Choroid plexus epithelial cell (primary cell): ENCODE data around the gene KLHL13.
"Not testable (repeated sequence)": the region's sequence is repeated elsewhere in the genome, so short reads cannot be mapped to it uniquely, and the experiment has no call there.

ENCODE experiments used
- DNase-seq: peaks from one replicate; pipeline ENCODE4 v3.0.0-alpha.2; 2010; ENCODE audit warnings: low read depth
- H3K4me3 ChIP-seq: 2 replicates; pipeline ENCODE4 v1.5.1; 2011; ENCODE audit warnings: low read depth, mild to moderate bottlenecking, control low read depth, low read length, moderate library complexity
- TF ChIP-seq, protein P1 (sequence below): conservative IDR thresholded peaks from 2 replicates; pipeline ENCODE4 v1.5.1; 2011; ENCODE audit warnings: low read depth, mild to moderate bottlenecking, control low read depth, inconsistent platforms, low read length, moderate library complexity

Gene KLHL13

DNA sequence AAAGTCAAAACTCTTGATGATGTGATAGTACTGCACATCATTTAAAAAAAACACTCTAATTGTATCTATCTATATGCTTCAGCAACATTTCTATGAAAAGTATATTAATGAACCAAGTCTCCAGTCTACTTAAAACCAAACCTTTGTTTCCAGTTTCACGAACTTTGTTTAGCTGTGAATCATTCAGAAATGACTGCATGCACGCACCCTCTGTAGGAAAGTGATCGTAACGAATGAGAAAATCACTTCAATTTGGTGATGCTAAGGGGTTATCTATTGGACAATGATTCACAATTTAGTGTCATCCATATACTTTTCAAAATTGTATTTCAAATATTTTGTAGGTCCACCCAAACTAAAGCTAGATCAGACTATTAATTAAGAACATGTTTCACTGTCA is 157.6 kb downstream of the KLHL13 start:
- TF ChIP-seq, protein P1, sequence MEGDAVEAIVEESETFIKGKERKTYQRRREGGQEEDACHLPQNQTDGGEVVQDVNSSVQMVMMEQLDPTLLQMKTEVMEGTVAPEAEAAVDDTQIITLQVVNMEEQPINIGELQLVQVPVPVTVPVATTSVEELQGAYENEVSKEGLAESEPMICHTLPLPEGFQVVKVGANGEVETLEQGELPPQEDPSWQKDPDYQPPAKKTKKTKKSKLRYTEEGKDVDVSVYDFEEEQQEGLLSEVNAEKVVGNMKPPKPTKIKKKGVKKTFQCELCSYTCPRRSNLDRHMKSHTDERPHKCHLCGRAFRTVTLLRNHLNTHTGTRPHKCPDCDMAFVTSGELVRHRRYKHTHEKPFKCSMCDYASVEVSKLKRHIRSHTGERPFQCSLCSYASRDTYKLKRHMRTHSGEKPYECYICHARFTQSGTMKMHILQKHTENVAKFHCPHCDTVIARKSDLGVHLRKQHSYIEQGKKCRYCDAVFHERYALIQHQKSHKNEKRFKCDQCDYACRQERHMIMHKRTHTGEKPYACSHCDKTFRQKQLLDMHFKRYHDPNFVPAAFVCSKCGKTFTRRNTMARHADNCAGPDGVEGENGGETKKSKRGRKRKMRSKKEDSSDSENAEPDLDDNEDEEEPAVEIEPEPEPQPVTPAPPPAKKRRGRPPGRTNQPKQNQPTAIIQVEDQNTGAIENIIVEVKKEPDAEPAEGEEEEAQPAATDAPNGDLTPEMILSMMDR, result no peak

DNA sequence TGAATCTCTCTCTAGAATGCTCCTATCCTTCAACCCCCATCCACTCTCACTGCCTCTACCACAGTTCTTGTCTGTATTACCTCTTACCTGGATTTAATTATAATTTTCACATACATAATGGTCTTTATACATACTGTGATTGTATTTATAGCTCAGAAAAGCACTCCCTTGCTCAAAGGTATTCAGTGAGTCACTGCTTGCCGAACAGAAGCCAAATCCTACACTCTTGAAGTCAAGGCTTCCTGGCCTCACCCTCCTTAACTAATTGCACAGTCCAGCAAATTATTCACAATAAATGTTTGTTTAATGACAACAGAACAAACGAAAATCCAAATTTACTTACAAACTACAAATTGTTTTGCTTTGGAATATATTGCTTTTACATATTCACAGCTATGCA is 159.5 kb downstream of the KLHL13 start:
- no peak overlapping the region for H3K4me3 ChIP-seq
- TF ChIP-seq, protein P1, result no peak
- no peak for DNase-seq

More for the DNA sequence above, 157.6 kb downstream of the KLHL13 start:
- no peak for DNase-seq
- H3K4me3 ChIP-seq, result no peak overlapping the region

DNA sequence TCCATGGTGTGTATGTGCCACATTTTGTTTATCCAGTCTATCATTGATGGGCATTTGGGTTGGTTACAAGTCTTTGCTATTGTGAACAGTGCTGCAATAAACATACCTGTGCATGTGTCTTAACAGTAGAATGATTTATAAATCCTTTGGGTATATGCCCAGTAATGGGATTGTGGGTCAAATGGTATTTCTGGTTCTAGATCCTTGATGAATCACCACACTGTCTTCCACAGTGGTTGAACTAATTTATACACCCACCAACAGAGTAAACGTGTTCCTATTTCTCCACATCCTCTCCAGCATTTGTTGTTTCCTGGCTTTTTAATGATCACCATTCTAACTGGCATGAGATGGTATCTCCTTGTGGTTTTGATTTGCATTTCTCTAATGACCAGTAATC is 177.3 kb downstream of the KLHL13 start:
- DNase-seq, result not testable (repeated sequence)

DNA sequence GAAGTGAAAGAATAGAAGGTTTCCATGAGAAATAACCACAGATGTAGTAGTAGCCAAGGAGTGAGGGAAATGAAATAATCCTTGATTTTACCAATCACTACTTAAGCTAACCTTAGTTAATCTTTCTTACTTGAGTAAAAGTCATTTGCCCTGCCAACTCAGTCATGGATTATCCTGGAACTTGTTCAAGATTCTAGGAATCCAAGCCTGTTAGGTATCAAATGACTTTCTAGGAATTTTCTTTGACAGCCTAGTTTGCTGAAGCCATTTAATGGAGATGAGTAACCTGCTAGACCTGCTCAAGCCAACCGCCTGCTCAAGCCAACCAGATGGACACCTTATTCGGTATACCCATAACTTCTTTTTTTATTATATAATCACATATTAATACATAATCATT is 180.5 kb downstream of the KLHL13 start:
- TF ChIP-seq, protein P1, result no peak
- no peak for DNase-seq
- no peak overlapping the region for H3K4me3 ChIP-seq

More for the DNA sequence above, 177.3 kb downstream of the KLHL13 start:
- not testable (repeated sequence) for H3K4me3 ChIP-seq

DNA sequence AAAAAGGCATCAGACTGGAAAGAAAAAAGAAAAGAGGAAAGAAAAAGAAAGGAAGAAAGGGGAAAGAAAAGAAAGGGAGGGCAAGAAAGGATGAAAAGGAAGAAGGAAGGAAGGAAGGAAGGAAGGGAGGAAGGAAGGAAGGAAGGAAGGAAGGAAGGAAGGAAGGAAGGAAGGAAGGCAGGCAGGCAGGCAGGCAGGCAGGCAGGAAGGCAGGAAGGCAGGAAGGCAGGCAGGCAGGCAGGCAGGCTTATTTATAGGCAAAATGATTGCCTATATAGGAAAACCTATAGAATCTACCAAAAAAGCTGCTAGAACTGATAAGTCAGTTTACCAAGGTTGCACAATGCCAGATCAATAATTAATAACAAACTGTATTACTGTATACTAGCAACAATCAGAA is 186.5 kb downstream of the KLHL13 start:
- H3K4me3 ChIP-seq, DNase-seq: not testable (repeated sequence)

DNA sequence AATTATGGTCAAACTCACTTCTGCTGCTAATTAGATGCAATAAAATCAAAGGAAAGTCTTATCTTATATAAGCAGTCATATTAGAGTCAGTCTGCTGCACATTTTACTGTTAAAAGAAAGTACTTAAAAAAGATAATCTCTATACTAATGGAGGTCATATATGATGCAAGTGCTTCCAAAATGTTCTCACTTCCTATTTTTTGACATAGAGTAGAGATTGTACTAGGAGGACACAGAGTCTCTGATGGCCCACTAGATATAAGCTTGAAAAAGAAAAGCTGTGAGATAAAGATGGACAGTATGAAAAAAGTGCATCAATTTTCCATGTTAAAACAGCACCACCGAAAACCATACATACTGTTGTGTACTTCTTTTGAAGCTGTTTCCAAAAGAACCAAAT is 196.9 kb downstream of the KLHL13 start:
- H3K4me3 ChIP-seq, result no peak overlapping the region
- TF ChIP-seq, protein P1, result no peak
- DNase-seq, result no peak

DNA sequence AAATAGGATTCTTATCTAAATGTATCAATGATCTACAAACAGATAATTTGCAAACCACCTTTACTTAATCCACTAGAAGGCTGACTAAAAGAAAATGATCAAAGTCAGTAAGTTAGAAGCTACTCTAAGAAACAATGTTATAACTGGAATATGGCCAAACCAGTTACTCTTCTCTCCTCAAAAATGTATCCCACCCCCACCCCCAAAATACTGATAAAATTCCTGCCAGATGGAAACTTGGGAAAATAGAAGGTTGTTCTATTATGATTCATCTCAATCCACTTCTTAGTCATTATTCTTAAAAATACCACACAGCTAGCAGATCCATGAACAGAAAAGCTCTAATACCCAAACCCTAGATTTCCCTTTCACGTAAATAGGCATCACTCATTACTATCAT is 206.4 kb downstream of the KLHL13 start:
- TF ChIP-seq, protein P1, result no peak
- no peak for DNase-seq
- H3K4me3 ChIP-seq, result no peak overlapping the region

DNA sequence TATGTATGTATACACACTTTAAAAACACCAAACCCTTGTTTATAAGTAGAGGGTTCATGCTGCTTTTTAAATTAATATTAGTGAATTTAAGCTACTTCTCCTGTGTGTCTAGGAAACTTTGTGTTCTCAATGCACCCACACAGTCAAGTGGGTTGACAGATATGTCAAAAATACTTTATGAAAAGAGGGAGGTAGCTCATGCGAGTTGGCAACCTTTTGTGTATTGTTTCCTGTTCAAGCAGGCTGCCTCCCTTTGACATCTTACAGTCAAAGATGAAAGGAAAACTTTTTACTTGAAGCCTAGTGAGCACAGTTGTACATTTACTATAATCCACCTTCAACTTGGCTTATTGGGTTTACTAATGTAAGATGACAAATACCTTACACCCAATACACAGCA is 218.4 kb downstream of the KLHL13 start:
- no peak overlapping the region for H3K4me3 ChIP-seq
- TF ChIP-seq, protein P1, result no peak
- no peak for DNase-seq
